Posterior vena cava (tissue), 2 donors: ENCODE results near the gene BEND7. TPM values are rescaled to one million over a fixed set of nuclear protein-coding genes. Genes with fewer than 3 reads are reported as not detected.

Source experiments
- DNase-seq: peaks from one replicate; pipeline ENCODE4 v3.0.0-alpha.2; 2020; ENCODE audit warnings: low spot score
- intact Hi-C, 2 donors: fragments of 100-400 bp; cut with DNase I; formaldehyde crosslinking; loops; one replicate each; pipeline versions ENCODE4 v1.14.1 to v1.14.2; 2022 to 2023
- total RNA-seq, 2 donors: library from RNA; stranded (reverse); fragmentation: NEBNext Ultra II Directional; extraction: Animal tissue kit (Norgen Biotek cat#: 25700); gene quantifications; one replicate each; pipeline ENCODE4 v1.2.1, GENCODE V29; 2021
- donor health status: DM: yes; HTN: yes; CAD: no.
- donor health status: DM: yes; HTN: yes; CAD: no.

BEND7 gene
- total RNA-seq, 2 donors from 2014 or later, result 10.1 to 21.7 TPM

DNA sequence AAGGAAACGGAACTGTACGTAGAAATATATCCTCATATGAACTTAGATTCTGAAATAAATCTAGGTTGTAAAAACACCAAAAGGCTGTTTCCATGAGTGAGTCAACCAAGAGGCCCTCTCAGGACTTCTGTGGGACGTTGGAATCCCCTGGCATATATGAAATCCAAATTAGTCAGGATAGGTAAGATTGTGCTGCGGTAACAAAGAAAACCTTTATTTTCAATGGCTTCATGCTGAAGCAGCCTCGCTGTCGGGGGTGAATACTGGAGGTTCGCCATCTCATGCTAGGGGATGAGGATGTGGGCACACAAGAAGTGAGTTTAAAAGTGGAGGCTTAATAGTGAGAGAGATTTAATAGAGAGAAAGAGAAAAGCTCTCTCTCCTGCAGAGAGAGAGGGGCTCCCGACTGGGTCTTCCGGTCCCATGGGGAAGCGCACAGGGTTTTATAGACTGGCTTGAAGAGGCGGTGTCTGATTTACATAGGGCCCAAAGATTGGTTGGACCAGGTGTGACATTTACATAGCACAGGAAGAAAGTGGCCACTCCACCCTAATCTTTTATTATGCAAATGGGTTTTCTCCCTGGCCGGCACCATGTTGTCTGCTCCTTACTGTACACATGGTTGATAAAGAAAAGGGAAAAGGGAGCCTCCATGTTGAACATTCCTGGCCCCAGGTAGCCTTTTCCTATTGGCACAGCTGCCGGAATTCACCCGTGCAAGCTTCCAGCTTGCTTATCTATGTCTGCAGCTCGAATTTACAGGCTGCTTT is 128.4 kb downstream of the BEND7 start:
- intact Hi-C loops, result no loop called here
- peak; percentile 4 for DNase-seq

DNA sequence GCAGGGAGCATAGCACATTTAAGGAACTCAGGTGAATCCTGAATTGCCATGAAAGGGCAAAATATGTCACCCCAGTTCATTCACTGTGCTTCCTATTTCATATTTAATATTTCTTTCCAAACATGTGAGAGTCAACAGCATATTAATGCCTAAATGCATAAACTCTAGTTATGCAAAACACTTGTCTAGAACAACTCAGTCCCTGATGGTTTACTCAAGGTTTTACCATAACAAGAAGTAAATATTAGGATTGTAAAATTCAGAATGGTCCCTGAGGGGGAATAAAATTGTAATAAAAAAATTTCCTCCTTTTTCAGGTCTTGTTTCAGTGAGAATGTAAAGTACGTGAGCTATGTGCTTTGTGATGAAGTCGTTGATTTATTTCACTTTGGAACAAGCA is 129.1 kb downstream of the BEND7 start:
- DNase-seq, result no peak
- intact Hi-C loops, result no loop called here

- DNase-seq, result peak; percentile 36
- intact Hi-C loops, result no loop called here
These were observed 129.6 kb downstream of the BEND7 start for GRCh38 chr10:13399236-13399635.

DNA sequence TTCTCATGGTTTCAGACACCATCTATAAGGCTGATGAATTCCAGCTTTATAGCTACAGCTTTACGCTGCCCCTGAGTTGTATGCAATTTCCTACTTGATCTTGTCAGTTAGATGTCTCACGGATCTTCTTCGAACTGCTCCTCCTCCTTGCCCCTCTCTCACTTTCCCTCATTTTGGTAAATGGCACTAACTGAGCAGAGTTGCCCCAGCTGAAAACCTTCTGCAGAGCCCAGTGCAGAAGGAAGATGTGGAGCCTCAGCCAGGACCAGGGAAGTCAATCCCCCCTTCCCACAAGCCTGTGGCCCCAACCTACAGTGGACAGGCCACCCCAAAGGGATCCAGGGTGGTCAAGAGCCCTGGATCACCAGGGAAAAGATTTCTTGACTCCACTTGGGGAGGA is 131.8 kb downstream of the BEND7 start:
- no peak for DNase-seq
- intact Hi-C loops, result no loop called here

DNA sequence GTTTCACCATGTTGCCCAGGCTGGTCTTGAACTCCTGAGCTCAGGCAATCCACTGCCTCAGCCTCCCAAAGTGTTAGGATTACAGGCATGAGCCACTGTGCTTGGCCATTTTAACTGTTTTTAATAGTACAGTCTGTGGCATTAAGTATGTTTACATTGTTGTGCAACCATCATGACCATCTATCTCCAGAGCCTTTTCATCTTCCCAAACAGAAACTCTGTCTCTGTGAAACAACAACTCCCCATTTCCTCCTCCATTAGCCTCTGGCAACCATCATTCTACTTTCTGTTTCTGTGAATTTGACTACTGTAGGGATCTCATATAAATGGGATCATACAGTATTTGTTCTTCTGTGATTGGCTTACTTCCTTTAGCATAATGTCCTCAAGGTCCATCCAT is 132.4 kb downstream of the BEND7 start:
- intact Hi-C loops, result no loop called here
- peak; percentile 17 for DNase-seq

- DNase-seq, result no peak
- intact Hi-C loops, result no loop called here
These were observed 133.3 kb downstream of the BEND7 start for GRCh38 chr10:13395540-13395939.

DNA sequence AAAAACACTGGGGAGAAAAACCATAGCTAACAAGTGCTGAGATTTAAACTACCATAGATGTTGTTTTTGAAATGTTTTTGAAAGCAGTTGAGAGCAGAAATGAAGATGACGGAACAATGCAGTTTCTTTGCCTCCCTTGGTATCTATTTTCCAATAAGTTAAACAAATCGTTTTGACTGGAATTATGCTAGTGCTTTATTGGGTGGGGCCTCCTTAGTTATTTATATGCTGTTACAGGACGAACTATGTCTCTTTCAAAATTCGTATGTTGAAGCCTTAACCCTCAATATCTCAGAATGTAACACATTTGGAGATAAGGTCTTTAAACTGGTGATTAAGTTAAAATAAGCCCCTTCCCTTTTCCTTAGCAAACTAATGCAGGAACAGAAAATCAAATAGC is 135.2 kb downstream of the BEND7 start:
- intact Hi-C loops, result no loop called here

DNA sequence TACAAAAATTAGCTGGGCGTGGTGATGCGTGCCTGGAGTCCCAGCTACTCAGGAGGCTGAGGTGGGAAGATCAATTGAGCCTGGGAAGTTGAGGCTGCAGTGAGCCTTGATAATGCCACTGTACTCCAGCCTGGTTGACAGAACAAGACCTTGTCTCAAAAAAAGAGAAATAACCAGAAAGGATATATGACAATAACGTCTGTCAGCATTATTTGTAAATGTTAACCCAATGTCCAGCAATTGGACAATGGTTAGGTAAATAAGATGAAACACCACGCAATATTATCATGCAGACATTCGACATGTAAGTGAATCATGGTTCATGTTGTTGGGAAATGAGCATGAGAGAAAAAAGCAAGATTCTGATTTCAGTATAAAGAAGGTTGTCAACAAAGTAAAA is 136.1 kb downstream of the BEND7 start:
- no peak for DNase-seq
- intact Hi-C loops, result no loop called here

More for the DNA sequence above, 135.2 kb downstream of the BEND7 start:
- no peak for DNase-seq

Other genes starting within 250 kb of the BEND7 start
- gene PHYH, start 228.9 kb downstream of the BEND7 start, total RNA-seq, result 10 to 100 TPM; 26.7 to 35.1 TPM
- 10 to 100 TPM; 29.7 to 30.7 TPM for gene SEPHS1, start 180.7 kb downstream of the BEND7 start, total RNA-seq
- gene PRPF18, start 58.0 kb upstream of the BEND7 start, total RNA-seq, result 10 to 100 TPM; 16.8 to 17.3 TPM